Colonic mucosa (tissue), 4 donors: ENCODE results near the gene KDM4D. TPM values are rescaled to one million over a fixed set of nuclear protein-coding genes. Genes with fewer than 3 reads are reported as not detected.

Experiments used
- DNase-seq: peaks from one replicate; pipeline ENCODE4 v3.0.0-alpha.2; 2020
- H3K27ac ChIP-seq: fragments of 200-600 bp; one replicate; pipeline ENCODE4 v1.8.0; 2021
- H3K27me3 ChIP-seq: fragments of 200-600 bp; one replicate; pipeline ENCODE4 v1.8.0; 2021
- H3K36me3 ChIP-seq: fragments of 200-600 bp; one replicate; pipeline ENCODE4 v1.8.0; 2021
- H3K4me1 ChIP-seq: fragments of 200-600 bp; one replicate; pipeline ENCODE4 v1.8.0; 2021; ENCODE audit warnings: mild to moderate bottlenecking
- H3K4me3 ChIP-seq: fragments of 200-600 bp; one replicate; pipeline ENCODE4 v1.8.0; 2021
- H3K9ac ChIP-seq, 2 donors: one replicate each; pipeline ENCODE4 v1.7.0; 2013; ENCODE audit warnings: control low read depth in 2 of 2, low read depth in 2 of 2, low read length in 2 of 2
- H3K9me3 ChIP-seq: fragments of 200-600 bp; one replicate; pipeline ENCODE4 v1.8.0; 2021
- intact Hi-C: fragments of 100-400 bp; cut with DNase I; formaldehyde crosslinking; loops from one replicate; pipeline ENCODE4 v1.14.1; 2022
- total RNA-seq, 2 donors: library from RNA; stranded (reverse); fragmentation: NEBNext Ultra II Directional in 1 of 2; extraction: Animal tissue kit (Norgen Biotek cat#: 25700) in 1 of 2; gene quantifications; one replicate each; pipeline ENCODE4 v1.2.1, GENCODE V29; 2021
- TF ChIP-seq, protein P1 (sequence below): fragments of 200-600 bp; IDR thresholded peaks from one replicate; pipeline ENCODE4 v1.8.0; 2022; ENCODE audit warnings: antibody characterized with exemption, mild to moderate bottlenecking
- donor health status: healthy.
- donor health status: DM: no; HTN: no; CAD: no.
- donor health status: DM: no; HTN: no; CAD: no.

KDM4D gene
- under 1 TPM in 1 of 2 donors, not detected in 1; 0.20 TPM for total RNA-seq

GRCh38 chr11:94973099-94973968 is at the start of gene KDM4D, which contains the start of gene CWC15:
Gene KDM4D, plus strand, starts transcription at chr11:94973709. Its CDS starts 23,664 bp downstream, at chr11:94997373.
Gene CWC15, minus strand, starts transcription at chr11:94973556. Its CDS starts 1,371 bp downstream, at chr11:94972185.
- Histone ChIP-seq H3K27ac (peak within 1 kb of the TSS; percentile 42), H3K4me3 (peak within 1 kb of the TSS; percentile 90), H3K9ac (peak within 1 kb of the TSS; percentile 81 to 94), H3K9me3 (no peaks in the 10 kb centered on the region), H3K4me1 (peaks cover 9% of the 10 kb centered on the region), H3K27me3 (no peaks in the 10 kb centered on the region), H3K36me3 (peaks cover 19% of the 10 kb centered on the region)
- peak; percentile 96 for DNase-seq
- TF ChIP-seq, protein P1, sequence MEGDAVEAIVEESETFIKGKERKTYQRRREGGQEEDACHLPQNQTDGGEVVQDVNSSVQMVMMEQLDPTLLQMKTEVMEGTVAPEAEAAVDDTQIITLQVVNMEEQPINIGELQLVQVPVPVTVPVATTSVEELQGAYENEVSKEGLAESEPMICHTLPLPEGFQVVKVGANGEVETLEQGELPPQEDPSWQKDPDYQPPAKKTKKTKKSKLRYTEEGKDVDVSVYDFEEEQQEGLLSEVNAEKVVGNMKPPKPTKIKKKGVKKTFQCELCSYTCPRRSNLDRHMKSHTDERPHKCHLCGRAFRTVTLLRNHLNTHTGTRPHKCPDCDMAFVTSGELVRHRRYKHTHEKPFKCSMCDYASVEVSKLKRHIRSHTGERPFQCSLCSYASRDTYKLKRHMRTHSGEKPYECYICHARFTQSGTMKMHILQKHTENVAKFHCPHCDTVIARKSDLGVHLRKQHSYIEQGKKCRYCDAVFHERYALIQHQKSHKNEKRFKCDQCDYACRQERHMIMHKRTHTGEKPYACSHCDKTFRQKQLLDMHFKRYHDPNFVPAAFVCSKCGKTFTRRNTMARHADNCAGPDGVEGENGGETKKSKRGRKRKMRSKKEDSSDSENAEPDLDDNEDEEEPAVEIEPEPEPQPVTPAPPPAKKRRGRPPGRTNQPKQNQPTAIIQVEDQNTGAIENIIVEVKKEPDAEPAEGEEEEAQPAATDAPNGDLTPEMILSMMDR = no peak
- intact Hi-C loops = loop anchor here (5.0 to 10.0 kb wide), 3 partner anchors 89 to 811 kb away; partner anchors contain the start of gene FAM76B

GRCh38 chr11:94924171-94924572 is 49.3 kb upstream of the KDM4D start:
- no peaks in the 10 kb centered on the region for H3K9me3 ChIP-seq
- peaks cover 3% of the 10 kb centered on the region for H3K4me1 ChIP-seq
- no peak for DNase-seq
- TF ChIP-seq, protein P1 = no peak
- no peak overlapping the region for H3K9ac ChIP-seq
- H3K27ac ChIP-seq = no peak overlapping the region
- no peaks in the 10 kb centered on the region for H3K27me3 ChIP-seq
- no peak overlapping the region for H3K4me3 ChIP-seq
- H3K36me3 ChIP-seq = no peaks in the 10 kb centered on the region
- intact Hi-C loops = no loop called here

DNA sequence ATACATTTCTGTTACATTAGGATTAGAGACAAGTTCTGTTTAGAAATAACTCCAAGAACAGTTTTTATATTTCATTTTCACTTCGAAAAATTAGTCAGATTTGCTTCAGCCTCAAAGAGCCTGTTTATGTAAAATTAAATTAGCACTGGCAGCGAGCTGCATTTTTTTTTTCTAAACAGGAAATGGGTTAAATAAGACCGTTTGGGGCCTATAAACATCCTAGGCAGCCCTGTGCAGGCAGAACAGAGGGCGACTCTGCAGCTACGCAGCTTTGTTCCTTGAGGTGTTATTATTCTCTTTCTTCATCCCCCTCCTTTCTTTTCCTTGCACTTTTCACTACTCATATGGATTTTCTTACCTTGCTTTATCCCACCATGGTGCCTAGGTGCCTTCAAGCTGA is 48.9 kb upstream of the KDM4D start:
- no peaks in the 10 kb centered on the region for H3K36me3 ChIP-seq
- intact Hi-C loops = no loop called here
- H3K4me1 ChIP-seq = peaks cover 3% of the 10 kb centered on the region
- no peaks in the 10 kb centered on the region for H3K9me3 ChIP-seq
- no peak for DNase-seq
- H3K9ac ChIP-seq = no peak overlapping the region
- H3K27ac ChIP-seq = no peak overlapping the region
- H3K4me3 ChIP-seq = no peak overlapping the region
- TF ChIP-seq, protein P1 = no peak
- H3K27me3 ChIP-seq = no peaks in the 10 kb centered on the region

DNA sequence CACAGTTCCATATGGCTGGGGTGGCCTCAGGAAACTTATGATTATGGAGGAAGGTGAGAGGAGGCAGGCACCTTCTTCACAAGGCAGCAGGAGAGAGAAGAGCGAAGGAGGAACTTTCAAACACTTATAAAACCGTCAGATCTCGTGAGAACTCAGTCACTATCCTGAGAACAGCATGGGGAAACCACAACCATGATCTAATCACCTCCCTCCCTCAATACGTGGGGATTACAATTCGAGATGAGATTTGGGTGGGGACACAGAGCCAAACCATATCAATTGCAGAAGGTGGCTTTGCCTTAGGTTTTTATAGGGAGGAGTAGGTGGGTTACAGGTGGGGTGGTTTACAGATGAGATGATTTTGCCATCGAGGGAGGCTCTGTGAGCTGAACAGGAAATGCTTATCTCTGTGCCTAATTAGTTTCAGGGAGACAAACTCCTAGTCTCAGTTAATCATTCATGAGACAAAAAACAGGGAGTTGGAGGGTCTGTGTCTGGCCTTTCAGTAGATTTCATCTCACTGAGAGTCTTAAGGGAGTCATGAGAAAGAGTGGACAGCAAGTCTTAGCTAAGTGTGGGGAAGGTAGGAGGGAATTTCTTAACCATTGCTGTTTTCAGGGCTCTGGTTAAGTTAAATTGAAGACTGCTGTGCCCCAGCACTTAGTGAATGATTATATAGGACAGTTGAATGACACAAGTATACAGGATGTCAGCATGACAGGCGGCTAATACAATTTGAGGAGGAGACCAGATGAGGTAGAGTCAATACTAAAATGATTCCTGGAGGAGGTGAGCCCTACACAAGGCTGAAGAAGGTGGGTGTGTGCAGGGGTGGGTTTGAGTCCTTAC is 47.9 kb upstream of the KDM4D start:
- no peaks in the 10 kb centered on the region for H3K27me3 ChIP-seq
- H3K4me1 ChIP-seq = peaks cover 3% of the 10 kb centered on the region
- no peak overlapping the region for H3K27ac ChIP-seq
- TF ChIP-seq, protein P1 = no peak
- no peaks in the 10 kb centered on the region for H3K36me3 ChIP-seq
- no peak overlapping the region for H3K9ac ChIP-seq
- intact Hi-C loops = no loop called here
- DNase-seq = no peak
- H3K4me3 ChIP-seq = no peak overlapping the region
- no peaks in the 10 kb centered on the region for H3K9me3 ChIP-seq

- H3K9me3 ChIP-seq = no peaks in the 10 kb centered on the region
- no peak for DNase-seq
- H3K36me3 ChIP-seq = no peaks in the 10 kb centered on the region
- no peak overlapping the region for H3K9ac ChIP-seq
- peaks cover 3% of the 10 kb centered on the region for H3K4me1 ChIP-seq
- TF ChIP-seq, protein P1 = no peak
- intact Hi-C loops = no loop called here
- H3K4me3 ChIP-seq = no peak overlapping the region
- peak overlapping the region; percentile 1 for H3K27ac ChIP-seq
- H3K27me3 ChIP-seq = no peaks in the 10 kb centered on the region
Observed at GRCh38 chr11:94926271-94926625, 47.3 kb upstream of the KDM4D start.
